Cardiac ventricle fibroblast (primary cell): Measurements from ENCODE around the gene C4orf46. TPM values are rescaled to one million over a fixed set of nuclear protein-coding genes. Genes with fewer than 3 reads are reported as not detected.

Experiments used
- total RNA-seq: library from RNA; depleted of rRNA; stranded (reverse); fragments of >200 nt; gene quantifications from 2 replicates; pipeline ENCODE4 v1.2.3, GENCODE V29; 2015

The C4orf46 gene
- total RNA-seq: 4.6 and 10.6 TPM in 2 replicates

GRCh38 chr4:158671665-158671914, at the start of gene C4orf46:
Gene C4orf46, minus strand, starts transcription at chr4:158671887. Its CDS starts 86 bp downstream, at chr4:158671801.

GRCh38 chr4:158671915-158672806, 474 bp upstream of the C4orf46 start, which contains the start of gene ETFDH:
Gene ETFDH, plus strand, starts transcription at chr4:158672296. Its CDS starts 161 bp downstream, at chr4:158672457.

Other genes with a start within 250 kb of the C4orf46 start
- gene RXFP1, start 150.0 kb downstream of the C4orf46 start, total RNA-seq: 0.24 and 0.37 TPM in 2 replicates
- 20.2 and 31.4 TPM in 2 replicates for gene ETFDH, start 409 bp upstream of the C4orf46 start, total RNA-seq
- gene PPID, start 51.5 kb upstream of the C4orf46 start, total RNA-seq: 15.1 and 18.3 TPM in 2 replicates
- 12.1 and 21.8 TPM in 2 replicates for gene FNIP2, start 97.1 kb upstream of the C4orf46 start, total RNA-seq